HG02884 (cell line): ENCODE measurements around the gene PDCD1LG2.
"Not testable (repeated sequence)": the region's sequence is repeated elsewhere in the genome, so short reads cannot be mapped to it uniquely, and the experiment has no call there.

ENCODE experiments used
- ATAC-seq: cut with Tn5 transposase; IDR thresholded peaks from one replicate; pipeline ENCODE4 v1.9.1; 2021; ENCODE audit warnings: mild to moderate bottlenecking, moderate library complexity; ENCODE audit not compliant: unreplicated experiment

PDCD1LG2 gene

GRCh38 chr9:5510360-5510931 lies at the start of gene PDCD1LG2:
PDCD1LG2 (plus strand) TSS chr9:5510531; CDS start chr9:5522547, 12,016 bp downstream.
- peak; percentile 75 for ATAC-seq

GRCh38 chr9:5464831-5465330 lies 45.5 kb upstream of the PDCD1LG2 start:
- ATAC-seq, result not testable (repeated sequence)

GRCh38 chr9:5466005-5466404 lies 44.3 kb upstream of the PDCD1LG2 start:
- no peak for ATAC-seq

GRCh38 chr9:5466766-5467165 lies 43.6 kb upstream of the PDCD1LG2 start:
- ATAC-seq, result no peak

- ATAC-seq, result no peak
Measured at GRCh38 chr9:5468850-5469249, 41.5 kb upstream of the PDCD1LG2 start.

GRCh38 chr9:5470122-5470521 lies 40.2 kb upstream of the PDCD1LG2 start:
- no peak for ATAC-seq

GRCh38 chr9:5470816-5471215 lies 39.5 kb upstream of the PDCD1LG2 start:
- no peak for ATAC-seq

- ATAC-seq, result not testable (repeated sequence)
Measured at GRCh38 chr9:5475611-5476010, 34.7 kb upstream of the PDCD1LG2 start.

GRCh38 chr9:5478206-5478605 lies 32.1 kb upstream of the PDCD1LG2 start:
- ATAC-seq, result no peak

- peak; percentile 60 for ATAC-seq
Measured at GRCh38 chr9:5479994-5480694, 30.2 kb upstream of the PDCD1LG2 start.

- no peak for ATAC-seq
Measured at GRCh38 chr9:5480919-5481318, 29.4 kb upstream of the PDCD1LG2 start.

- no peak for ATAC-seq
Measured at GRCh38 chr9:5481322-5482040, 28.9 kb upstream of the PDCD1LG2 start.

- ATAC-seq, result no peak
Measured at GRCh38 chr9:5482194-5482593, 28.1 kb upstream of the PDCD1LG2 start.

- ATAC-seq, result no peak
Measured at GRCh38 chr9:5483306-5483705, 27.0 kb upstream of the PDCD1LG2 start.

GRCh38 chr9:5485378-5486085 lies 24.8 kb upstream of the PDCD1LG2 start:
- no peak for ATAC-seq

- no peak for ATAC-seq
Measured at GRCh38 chr9:5486988-5487387, 23.3 kb upstream of the PDCD1LG2 start.

GRCh38 chr9:5488221-5489008 lies 21.9 kb upstream of the PDCD1LG2 start:
- ATAC-seq, result no peak

GRCh38 chr9:5489630-5490490 lies 20.5 kb upstream of the PDCD1LG2 start:
- no peak for ATAC-seq

- ATAC-seq, result no peak
Measured at GRCh38 chr9:5492965-5493678, 17.2 kb upstream of the PDCD1LG2 start.
